GM12872 (cell line): ENCODE results near the gene PC.

ENCODE experiments used
- CTCF ChIP-seq: IDR thresholded peaks from 3 replicates; pipeline ENCODE4 v1.5.1; 2011; ENCODE audit warnings: low read depth, mild to moderate bottlenecking, low read length, moderate library complexity; ENCODE audit not compliant: insufficient read depth

Gene PC

DNA sequence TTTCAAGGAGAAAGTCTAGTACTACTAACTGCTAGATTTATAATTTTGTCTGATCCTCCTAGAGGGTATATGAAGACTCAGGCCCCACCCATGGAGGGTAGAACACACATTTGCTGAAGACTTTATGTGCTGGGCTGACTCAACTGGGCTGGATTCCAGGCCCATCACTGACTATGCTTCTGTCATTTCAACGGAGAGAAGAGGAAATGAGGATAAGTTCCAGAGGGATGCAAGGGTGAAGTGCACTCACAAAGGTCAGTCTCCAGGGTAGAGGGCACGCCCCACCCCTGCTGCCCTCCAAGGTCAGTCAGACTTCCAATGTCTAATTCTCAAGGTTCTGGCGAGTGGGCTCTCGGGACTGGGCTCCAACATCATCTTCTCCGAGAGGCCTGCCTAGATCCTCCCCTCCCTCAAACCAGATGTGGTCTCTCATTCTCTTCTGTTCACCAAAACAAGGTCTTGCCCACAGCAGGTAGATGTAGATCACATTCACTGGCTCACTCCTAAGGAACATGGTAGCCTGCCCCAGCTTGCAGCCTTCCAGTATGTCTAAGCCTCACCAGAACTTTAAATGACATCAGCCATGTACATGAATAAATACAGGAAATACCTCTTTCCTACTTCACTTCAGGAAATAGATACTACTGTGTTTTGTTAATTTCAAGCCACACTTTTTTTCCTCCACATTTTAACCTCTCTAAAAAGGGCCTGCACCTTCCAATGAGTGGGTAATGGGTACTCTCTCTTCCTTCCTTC lies 9.7 kb upstream of the PC start:
- no peak for TF ChIP-seq CTCF

GRCh38 chr11:66966351-66966750 lies 8.2 kb upstream of the PC start:
- TF ChIP-seq CTCF, result no peak

DNA sequence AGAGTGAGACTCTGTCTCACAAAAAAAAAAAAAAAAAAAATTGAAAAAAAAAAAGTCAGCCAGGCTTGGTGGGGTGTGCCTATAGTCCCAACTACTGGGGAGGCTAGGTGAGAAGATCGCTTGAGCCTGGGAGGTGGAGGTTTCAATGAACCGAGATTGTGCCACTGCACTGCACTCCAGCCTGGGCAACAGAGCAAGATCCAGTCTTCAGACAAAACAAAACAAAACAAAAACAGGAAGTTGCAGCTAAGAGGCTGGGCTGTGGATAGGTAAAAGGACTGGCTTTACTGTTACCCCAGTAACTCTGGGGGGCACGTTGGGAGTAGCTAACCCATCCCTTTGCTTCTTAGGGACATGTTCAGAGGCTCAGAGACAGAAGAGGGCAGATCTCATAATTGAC lies 6.3 kb upstream of the PC start:
- no peak for TF ChIP-seq CTCF

- no peak for TF ChIP-seq CTCF
These were observed 4.6 kb upstream of the PC start for GRCh38 chr11:66962801-66963200.

- no peak for TF ChIP-seq CTCF
These were observed 4.1 kb upstream of the PC start for GRCh38 chr11:66962247-66962646.

GRCh38 chr11:66958956-66959274 lies 732 bp upstream of the PC start:
- TF ChIP-seq CTCF, result no peak

- TF ChIP-seq CTCF, result no peak
These were observed 282 bp downstream of the PC start for GRCh38 chr11:66957971-66958231.
